ENCODE data around the gene MTA2.
A peak's percentile ranks its signal among the peaks of the same experiment; 100 is the strongest.
"Not testable (repeated sequence)": the region's sequence is repeated elsewhere in the genome, so short reads cannot be mapped to it uniquely, and the experiment has no call there.

MTA2 gene

DNA sequence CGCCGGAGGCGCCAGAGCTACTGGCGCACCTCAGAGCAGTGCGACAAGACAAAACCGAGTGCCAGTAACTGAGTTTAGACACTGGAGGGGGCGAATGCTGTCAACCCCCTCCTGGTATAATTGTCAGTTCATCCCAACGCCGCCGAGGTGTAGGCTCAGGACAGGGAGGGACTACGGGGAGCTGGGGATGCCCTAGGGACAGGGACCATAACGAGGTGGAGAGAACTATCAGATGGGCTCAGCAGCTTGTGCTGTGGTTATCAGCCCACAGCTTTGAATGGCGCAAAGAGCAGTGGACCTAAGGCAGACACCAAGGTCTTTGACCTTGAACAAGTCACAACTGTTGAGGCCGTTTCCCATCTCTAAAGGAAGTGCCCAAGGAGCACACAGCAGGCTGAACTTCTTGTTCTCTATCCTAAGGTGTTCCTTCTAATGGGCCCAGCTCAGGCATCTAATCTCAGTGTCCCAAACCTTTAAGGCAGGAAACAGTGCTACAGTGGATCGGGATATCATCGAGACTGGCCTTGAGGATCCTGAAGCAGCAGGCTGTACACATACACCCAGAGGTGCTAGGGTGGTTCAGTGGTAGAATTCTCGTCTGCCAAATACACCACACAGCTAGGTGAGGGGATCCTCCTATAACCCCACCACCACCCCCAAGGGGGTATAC lies 9.4 kb downstream of the MTA2 start:
- peak; percentile 69 for DNase-seq

DNA sequence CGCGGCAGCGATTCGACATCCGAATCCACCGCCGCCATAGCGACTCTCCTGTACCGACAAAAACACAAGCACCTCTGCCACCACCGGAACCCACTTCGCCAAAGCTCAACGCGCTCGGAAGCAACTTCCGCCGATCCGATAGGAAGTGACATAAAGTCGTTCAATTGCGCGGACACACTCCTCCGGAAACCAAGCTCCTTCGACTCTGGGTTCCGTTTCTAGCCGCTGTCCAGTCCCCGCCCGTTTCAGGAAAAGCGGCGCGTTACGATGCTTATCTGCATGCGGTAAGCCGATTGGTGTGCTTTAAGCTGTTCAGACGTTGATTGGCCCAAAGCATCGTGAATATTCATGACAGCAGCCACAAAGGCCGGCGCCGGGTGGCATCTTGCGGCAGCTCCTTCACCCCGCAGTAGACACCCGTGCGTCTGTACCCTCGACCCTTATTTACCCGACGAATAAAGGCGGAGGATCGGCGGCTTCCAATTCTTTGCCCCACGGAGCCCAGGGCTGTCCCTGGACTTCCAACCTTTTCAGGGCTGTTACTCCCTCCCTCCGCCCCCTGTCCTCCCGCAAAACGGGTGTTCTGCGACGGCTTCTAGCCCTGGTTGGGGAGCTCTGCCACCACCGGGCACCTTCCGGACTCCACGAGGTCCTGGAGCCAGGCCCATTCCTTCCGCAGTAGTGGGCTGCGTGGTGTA lies 10.1 kb downstream of the MTA2 start, which contains the start of gene TUT1:
TSS of gene TUT1 (minus strand) at position 76 of the 698 bp plus-strand sequence. CDS start at position 38, 38 bp downstream.
- DNase-seq = peak; percentile 99

DNA sequence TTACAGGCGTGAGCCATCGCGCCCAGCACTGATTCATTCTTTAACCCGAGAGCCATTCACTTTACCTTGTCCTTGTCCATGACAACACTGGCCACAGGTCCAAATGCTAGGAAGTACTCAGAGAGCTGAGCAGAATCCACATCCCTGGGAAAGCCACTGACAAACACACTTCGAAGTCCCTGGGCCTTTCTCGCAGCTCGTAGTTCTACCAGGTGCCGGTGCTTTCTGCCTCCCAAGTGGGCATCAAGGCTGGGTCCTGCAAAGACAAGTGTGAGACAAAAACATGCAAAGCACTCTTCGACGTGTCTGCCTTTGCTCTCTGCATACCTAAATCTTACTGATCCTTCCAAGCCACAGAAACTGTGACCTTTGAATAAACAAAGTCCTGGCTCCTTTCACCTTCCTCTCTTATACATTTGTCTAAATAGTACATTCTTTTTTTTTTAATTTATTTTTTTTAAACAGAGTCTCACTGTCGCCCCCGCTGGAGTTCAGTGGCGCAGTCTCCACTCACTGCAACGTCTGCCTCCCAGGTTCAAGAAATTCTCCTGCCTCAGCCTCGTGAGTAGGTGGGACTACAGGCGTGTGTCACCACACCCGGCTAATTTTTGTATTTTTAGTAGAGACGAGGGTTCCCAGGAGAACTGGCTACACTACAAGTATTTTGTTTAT lies 12.6 kb downstream of the MTA2 start:
- DNase-seq = peak; percentile 62

DNA sequence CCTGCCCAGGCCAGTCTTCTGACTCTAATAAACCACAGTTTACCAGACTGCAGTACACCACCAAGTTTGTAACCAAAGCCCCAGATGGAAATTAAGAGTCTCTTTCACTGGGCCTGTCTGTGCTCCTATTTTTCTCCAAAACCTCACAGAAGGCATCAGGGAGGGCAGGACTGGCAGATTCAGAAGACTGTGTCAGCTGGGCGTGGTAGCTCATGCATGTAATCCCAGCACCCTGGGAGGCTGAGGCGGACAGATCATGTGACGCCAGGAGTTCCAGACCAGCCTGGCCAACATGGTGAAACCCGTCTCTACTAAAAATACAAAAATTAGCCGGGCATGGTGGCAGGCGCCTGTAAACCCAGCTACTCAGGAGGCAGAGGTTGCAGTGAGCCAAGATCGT lies 16.3 kb downstream of the MTA2 start:
- not testable (repeated sequence) for DNase-seq

DNA sequence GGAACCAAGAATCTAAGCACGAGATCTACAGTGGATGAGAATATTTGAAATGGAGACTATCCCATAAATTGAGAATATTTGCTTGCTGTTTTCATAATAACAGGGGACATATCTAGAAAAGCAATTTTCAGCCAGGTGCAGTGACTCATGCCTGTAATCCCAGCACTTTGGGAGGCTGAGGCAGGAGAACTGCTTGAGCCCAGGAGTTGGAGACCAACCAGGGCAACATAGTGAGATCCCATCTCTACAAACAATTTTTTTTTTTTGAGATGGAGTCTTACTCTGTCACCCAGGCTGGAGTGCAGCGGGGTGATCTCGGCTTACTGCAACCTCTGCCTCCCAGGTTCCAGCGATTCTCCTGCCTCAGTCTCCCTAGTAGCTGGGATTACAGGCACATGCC lies 19.9 kb downstream of the MTA2 start:
- DNase-seq = not testable (repeated sequence)

DNA sequence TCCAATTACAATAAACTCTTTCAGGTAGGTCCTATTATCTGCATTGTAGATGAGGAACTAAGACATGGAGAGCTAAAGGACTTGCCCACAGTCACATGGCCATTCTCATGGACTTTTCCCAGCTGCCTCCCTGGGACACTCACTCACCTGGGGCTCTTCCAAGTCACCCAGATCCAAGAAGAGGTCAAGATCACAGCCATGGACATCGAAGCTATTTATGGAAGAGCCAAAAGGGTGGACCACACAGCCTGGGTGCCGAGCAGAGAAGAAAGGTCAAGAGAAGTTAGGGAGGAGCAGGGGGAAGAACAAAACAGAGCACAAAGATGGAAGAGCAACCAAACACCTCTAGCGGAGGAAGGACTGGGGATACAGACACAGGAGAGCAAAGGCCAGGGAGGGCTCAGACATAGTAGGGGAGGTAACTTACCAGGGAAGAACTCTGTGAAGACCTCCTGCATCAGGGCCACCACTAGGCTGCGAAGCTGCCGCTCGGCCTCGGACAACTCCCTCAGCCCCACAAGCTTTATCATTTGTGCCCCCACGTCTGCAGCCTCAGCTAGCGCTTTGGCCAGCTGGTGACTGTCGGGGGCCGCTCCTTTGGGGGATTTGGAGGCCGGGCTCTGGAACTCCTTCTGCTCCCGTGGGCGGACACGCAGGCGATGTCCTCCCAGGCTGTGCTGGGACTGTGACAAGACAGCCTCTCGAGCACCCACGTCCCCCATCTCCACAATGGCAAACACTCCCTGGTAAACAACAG lies 20.5 kb downstream of the MTA2 start:
- no peak for DNase-seq

DNA sequence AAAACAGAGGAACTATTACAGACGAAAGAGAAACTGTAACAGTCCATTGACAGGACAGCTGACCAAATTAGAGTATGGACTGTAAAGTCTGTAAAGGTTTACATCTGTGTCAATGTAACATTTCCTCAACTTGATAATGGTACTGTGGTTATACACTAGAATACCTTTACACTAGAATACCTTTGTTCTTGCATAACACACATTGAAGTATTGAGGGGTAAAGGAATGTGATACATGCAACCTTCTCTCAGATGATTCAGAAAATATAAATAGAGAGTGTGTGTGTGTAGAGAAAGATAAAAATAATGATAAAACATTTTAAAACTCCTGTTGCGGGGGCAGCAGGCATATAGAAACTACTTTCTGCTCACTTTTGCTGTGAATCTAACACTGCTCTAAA lies 22.4 kb downstream of the MTA2 start:
- no peak for DNase-seq

DNA sequence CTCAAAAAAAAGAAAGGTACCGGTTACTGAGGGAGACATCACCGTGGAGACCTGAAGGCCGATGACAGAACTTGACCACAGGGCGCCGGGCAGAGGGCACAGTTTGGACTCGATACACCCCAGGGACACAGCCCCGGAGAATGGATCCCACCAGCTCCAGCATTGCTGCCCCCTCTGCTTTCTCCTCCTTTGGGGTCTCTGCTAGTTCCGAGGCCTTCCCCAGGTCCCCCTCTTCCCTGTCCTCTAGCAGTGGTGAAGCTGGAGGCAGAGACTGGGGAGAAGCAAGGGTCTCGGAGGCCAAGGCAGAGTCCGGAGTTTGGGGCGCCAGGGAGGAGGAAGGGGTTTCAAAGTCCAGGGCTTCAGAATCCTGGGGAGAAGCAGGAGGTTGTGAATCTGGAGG lies 23.1 kb downstream of the MTA2 start:
- DNase-seq = no peak

DNA sequence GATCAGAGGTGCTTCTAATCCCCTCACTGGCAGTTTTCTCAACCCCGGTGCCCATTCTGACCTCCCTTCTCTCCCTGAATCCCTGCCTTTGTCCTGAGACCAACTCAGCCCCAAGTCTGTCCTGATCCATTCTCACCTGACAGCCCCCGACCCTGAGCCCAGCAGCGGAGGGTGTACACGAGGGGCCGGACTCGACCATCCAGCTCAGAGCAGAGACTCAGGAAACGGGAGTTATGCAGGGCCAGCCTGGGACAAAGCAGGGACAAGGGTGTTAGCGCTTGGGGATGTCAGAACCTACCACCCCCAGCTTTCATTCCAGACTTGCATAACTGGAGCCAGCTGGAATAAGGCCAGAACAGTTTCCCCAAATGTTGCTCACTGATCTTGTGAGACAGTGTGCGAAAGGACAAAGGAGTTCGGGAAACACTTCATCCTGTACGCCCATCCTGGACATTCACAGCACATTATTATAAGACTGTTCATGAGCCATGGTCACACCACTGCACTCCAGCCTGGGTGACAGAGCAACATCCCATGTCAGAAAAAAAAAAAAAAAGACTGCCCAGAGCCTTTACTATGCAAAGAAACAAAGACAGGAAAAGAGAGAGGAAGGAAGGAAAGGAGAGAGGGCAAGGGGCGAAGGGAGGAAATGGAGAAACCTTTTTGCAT lies 24.5 kb downstream of the MTA2 start:
- no peak for DNase-seq

DNA sequence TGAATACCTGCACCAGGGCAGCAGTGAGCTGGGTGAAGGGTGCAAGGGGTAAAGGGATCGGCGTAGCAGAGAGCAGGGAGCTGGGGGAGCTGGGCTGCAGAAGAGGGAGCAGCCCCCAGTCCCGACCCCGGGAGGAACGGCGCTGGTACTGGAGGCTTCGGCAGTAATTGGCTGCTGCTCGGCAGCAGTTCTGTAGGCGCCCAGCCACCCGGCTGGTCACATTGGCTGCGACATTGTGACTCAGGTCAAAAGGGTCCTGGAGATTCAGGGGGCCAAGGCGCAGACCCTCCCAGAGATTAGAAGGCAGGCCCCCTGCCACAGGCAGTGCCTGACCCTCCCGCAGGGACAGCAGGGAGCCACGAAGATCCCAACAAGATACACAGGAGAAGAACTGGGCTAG lies 25.8 kb downstream of the MTA2 start:
- no peak for DNase-seq

DNA sequence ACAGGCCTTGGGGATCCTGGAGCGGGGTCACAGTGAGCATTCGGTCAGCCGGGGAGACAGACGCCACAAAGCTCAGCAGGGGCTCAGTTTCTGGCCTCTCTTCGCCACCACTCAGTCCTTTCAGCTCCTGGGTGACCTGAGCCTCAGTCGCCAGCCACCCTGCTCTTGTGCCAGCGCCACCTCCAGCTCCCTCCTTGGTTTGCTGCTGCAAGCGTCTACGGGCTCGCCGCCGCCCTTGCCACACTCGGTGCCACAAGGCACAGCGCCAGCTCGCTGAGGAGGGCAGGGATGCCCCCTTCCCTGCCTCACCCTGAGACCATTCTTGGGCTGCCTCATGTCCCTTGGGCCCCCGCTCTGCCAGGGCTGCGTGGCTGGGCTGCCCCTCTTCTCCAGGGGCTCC lies 26.5 kb downstream of the MTA2 start:
- no peak for DNase-seq

DNA sequence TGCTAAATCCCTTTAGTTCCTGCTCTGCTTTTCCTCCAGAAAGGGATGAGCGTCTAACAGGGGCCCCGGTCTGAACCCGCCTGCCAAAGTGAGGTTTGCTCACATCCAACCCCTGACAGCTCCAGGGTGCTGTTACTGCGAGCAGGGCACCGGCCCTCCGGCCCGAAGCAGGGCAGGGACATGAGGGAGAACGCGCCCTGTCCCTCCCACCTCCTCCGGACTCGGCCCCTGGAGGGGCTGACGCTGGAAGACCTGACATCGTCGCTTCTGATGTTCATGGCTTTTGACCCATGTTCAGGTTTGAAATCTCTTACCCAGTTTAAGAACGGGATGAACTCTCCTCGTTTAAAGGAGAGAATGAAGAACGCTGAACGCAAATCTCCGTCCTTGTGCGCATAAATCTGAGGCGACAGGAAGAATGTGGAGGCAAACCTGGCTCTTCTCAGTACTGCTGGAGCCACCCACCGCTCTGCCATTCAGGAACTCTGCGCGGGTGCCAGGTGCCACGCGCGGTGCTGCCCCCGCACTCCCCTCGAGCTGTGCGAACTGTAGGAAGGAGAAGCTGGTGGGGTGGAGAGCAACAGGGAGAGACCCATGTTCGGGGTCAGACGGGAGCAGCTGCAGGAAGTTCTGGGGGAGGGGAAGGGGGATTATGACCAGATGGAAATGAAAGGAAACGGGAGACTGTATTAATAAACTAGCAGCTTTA lies 27.1 kb downstream of the MTA2 start:
- DNase-seq = no peak

DNA sequence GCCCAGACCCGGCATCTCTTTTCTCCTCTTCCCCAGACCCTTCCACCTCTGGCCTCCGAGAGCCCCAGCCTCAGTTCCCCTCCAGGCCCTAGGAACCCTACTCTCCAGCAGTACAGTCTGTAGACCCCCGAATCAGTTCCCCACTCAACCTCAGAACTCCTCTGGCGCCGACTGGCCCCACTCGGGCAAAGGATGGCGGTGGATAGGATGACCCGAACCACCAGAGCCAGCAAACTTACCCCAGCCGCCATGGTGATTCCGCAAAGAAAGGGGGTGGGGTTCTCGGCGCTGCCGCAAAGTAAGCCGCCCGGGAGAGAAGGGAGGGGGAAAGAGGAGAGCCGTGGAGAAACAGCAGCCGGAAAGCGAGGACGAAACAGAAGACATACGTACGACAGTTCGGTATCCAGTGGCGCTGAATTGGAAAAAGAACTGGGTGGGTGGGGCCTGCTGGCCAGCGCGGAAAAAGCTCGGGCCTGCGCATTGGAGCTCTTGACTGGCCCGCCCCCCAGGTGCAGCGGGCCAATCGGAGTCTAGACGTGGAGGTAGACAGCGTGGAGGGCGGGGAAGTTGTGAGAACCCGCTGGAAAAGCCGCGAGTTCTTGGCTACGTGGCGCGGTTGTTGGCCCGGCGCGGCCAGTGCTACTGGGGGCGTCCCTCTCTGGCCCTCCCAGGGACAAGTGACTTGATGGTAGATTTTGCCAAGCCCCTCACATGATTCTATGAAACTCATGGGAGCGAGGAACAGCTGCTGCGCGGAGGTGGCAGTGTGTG lies 27.9 kb downstream of the MTA2 start, which contains the start of gene EEF1G:
TSS of gene EEF1G (minus strand) at position 300 of the 771 bp plus-strand sequence. CDS start at position 251, 49 bp downstream.
- peak; percentile 99 for DNase-seq

DNA sequence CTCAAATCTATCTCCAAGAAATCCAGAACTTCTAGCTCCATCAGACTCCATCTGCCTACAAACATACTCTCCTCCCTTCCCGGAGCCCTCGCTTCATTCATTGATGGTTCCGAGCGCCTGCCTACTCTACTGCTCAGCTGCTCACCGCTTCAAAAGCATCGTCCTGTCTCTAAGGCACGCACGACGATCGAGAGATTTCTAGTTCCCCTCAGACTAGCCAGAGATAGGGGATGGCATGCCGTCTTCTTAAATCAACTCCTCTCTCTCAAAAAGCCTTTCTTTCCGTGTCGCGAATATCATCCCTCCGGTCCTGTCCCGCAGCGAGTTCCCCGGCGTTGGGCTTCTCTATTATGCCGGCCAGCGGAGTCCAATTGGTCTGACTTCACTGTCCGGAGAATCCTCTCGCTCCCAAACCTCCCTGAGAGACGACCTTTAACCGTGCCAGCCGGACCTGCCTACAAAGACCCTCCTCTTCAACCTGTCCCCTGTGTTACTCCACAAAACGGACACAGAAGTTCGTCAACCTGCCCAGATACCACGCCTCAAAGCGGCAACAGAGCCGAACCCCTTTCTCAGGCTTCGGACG lies 28.6 kb downstream of the MTA2 start:
- peak; percentile 45 for DNase-seq

DNA sequence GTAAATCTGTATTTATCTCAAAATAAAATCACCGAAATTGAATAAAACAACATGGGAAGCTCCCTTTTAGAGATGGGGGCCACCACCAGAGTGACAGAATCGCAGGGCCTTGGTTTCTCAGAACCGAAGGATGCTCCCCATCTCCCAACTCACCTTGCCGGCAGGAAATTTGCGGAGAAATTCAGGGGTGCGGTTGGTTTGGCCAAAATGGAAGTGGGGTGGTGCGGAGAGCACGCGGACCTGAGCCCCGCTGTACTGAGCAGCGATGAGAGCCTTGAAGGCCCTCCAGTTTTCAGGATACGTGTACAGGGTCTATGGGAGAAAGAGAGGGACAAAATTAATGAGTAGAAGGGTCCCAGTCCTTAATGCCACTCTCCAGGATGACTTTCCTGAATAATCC lies 29.2 kb downstream of the MTA2 start:
- DNase-seq = no peak

DNA sequence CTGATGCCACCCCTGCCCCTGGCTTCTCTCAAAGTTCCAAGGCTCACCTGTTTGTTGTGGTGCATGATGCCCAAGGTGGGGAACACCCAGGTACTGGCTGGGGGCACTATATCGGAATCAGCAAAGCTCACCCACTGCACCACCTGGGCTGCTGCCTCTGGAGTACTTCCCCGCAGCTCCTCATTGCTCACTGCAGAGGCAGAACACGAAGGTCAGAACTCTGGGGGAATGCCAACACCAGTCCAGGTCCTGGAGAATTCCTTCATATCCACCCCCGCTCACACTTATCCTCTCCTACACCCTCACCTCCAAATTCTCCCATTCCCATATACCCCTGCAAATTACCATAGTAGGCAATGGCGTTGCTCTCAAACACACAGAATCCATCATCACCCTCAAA lies 30.2 kb downstream of the MTA2 start:
- not testable (repeated sequence) for DNase-seq

DNA sequence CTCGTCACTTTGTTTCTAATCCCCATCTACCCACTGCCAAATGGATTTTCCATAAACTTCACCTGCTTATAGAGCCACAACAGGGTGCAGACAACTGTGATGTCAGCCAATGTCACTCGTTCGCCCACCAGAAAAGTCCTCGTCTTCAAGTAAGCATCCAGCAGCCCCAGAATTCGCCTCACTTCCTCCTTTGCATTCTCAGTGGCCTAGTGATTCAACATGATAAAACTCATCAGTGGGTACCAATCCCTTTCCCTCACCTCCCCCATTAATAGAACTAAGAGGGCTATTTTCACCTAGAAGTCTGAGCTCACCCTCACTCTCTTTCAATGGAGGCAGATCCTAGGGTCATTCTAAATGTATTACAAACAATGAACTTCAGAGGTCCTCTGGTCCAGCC lies 30.8 kb downstream of the MTA2 start:
- not testable (repeated sequence) for DNase-seq

DNA sequence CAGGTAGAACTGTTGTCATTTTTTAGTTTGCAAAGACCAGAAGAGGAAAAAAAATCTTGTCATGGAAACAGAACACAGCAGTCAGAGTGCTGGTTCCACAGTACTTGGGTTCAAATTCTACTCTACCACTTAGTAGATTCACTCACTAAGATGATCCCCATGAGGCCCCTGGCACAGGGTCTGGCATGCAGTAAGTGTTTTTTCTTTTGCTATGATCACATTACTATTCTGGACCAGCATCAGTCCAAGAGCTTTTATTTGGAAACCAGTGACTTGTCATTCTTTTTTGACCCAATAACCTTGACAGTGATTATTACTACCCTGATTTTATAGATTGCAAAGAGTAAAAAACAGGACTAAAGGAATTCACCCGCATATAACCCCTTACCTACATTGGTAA lies 32.1 kb downstream of the MTA2 start:
- no peak for DNase-seq

DNA sequence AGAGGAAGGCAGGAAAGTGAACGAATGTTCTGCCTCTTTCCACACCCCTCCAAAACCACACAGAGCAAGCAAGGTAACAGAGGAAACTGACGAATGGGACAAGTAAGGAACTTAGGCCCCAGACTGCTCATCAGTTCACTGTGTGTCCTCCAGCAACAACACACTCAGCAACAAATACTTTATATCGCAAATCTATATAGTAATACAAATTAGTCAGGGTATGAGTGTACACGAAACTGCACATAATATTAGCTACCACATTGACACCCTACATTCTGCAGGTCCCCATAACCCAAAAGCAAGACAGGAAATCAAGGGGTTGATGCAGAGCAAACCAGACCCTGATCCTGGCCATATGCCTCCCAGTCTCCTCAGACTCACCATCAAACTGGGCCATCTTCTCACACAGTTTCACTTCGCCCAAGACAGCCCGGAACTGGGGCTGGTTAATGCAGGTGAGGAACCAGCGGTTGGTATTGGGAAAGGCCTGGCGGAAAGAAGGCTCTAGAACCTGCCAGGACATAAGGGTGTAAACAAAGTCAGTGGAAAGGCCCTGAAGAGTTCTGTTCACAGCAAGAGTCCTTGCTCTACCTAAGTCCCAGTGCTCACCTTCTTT lies 34.5 kb downstream of the MTA2 start:
- no peak for DNase-seq

DNA sequence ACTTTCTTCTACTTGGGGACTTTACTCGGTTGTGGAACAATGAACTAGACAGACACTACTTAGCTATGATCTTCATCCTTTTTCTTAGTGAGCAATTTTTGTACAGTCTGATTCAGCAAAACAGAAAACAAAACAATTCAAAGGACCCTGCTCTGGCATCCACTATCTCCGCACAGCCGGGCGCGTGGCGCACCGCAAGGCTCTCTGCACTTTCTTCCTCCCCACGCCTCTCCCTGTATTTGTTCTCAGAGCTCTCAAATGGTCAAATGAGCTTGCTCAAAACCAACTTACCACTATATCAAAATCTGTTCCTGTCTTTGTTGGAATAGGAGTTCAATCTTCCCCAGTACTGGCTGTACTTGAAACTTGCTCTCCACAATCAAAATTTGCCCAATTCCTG lies 35.4 kb downstream of the MTA2 start:
- DNase-seq = no peak

Data from hematopoietic multipotent progenitor cell treated with erythropoietin and hydrocortisone succinate and interleukin-3 and kit ligand, for 8 days (in vitro differentiated cells).